Esophagus squamous epithelium (tissue), 4 donors: ENCODE measurements around the gene FTCD.

Experiments used
- POLR2A ChIP-seq, 4 donors: fragments of 450-650 bp; IDR thresholded peaks; one replicate each; pipeline ENCODE4 v1.6.1; 2017; ENCODE audit warnings: antibody characterized with exemption in 4 of 4, mild to moderate bottlenecking in 4 of 4, moderate library complexity in 3 of 4
- TF ChIP-seq, protein P1 (sequence below), 6 experiments: fragments of 450-650 bp in 4 of 6; fragments of 200-600 bp in 2 of 6; sonication (generic) in 2 of 6; IDR thresholded peaks; one replicate each; pipeline ENCODE4 v1.5.1; 2016 to 2019; ENCODE audit warnings: antibody characterized with exemption in 6 of 6, mild to moderate bottlenecking in 4 of 6, moderate library complexity in 4 of 6

DNA sequence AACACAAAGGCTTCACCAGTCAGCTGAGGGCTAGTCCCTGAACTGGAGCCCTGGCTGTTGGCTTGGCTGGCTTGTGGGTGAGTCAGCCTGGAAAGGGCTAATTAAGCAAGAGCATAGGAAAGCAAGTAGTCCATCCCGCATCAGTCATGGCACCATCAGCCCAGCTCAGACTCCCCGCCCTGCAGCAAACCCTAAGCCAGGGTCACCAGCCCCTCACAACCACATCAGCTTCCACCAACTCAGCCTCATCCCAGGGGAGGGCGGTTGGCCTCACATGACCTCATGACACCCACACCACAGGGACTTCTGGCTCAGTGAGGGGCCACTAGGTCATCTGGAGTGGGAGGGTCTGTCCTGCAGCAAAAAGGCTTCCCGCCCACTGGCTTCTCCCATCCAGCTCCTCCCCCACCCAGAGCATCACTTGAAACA, 35.9 kb upstream of the FTCD start:
- TF ChIP-seq, protein P1, sequence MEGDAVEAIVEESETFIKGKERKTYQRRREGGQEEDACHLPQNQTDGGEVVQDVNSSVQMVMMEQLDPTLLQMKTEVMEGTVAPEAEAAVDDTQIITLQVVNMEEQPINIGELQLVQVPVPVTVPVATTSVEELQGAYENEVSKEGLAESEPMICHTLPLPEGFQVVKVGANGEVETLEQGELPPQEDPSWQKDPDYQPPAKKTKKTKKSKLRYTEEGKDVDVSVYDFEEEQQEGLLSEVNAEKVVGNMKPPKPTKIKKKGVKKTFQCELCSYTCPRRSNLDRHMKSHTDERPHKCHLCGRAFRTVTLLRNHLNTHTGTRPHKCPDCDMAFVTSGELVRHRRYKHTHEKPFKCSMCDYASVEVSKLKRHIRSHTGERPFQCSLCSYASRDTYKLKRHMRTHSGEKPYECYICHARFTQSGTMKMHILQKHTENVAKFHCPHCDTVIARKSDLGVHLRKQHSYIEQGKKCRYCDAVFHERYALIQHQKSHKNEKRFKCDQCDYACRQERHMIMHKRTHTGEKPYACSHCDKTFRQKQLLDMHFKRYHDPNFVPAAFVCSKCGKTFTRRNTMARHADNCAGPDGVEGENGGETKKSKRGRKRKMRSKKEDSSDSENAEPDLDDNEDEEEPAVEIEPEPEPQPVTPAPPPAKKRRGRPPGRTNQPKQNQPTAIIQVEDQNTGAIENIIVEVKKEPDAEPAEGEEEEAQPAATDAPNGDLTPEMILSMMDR (IDR thresholded peaks at IDR 0.05) = no peak
- TF ChIP-seq POLR2A (IDR thresholded peaks at IDR 0.05) = no peak
